Neural crest cell (in vitro differentiated cells): Measurements from ENCODE around the gene WDR27. TPM values are rescaled to one million over a fixed set of nuclear protein-coding genes. Genes with fewer than 3 reads are reported as not detected.

ENCODE experiments used
- DNase-seq: peaks from one replicate; pipeline ENCODE4 v3.0.0; 2021; ENCODE audit warnings: low read depth, mixed read lengths, low spot score
- H3K27ac Mint-ChIP-seq: one replicate; pipeline ENCODE4 v1.8.0; 2021; ENCODE audit warnings: mild to moderate bottlenecking, mixed read lengths; ENCODE audit not compliant: unreplicated experiment
- H3K27me3 Mint-ChIP-seq: 2 replicates; pipeline ENCODE4 v1.8.0; 2021; ENCODE audit warnings: low read depth, mild to moderate bottlenecking, mixed read lengths
- H3K36me3 Mint-ChIP-seq: 2 replicates; pipeline ENCODE4 v1.8.0; 2021; ENCODE audit warnings: low read depth, mild to moderate bottlenecking, mixed read lengths
- H3K4me1 Mint-ChIP-seq: 2 replicates; pipeline ENCODE4 v1.8.0; 2021; ENCODE audit warnings: mixed read lengths
- H3K4me3 Mint-ChIP-seq: one replicate; pipeline ENCODE4 v1.8.0; 2021; ENCODE audit warnings: mild to moderate bottlenecking, mixed read lengths
- H3K9me3 Mint-ChIP-seq: 2 replicates; pipeline ENCODE4 v1.8.0; 2021; ENCODE audit warnings: mixed read lengths
- total RNA-seq: library from RNA; stranded (reverse); gene quantifications from 2 replicates; pipeline ENCODE4 v1.2.1, GENCODE V29; 2021
- TF ChIP-seq, protein P1 (sequence below): fragments of 200-600 bp; sonication (generic); conservative IDR thresholded peaks from 2 replicates; pipeline ENCODE4 v1.5.0; 2021; ENCODE audit warnings: antibody characterized with exemption, mild to moderate bottlenecking

WDR27 gene
- total RNA-seq, 1 donor from 2014 or later, result 103 TPM

GRCh38 chr6:169656546-169657283 lies 45.1 kb downstream of the WDR27 start:
- no peak for DNase-seq
- TF ChIP-seq, protein P1, sequence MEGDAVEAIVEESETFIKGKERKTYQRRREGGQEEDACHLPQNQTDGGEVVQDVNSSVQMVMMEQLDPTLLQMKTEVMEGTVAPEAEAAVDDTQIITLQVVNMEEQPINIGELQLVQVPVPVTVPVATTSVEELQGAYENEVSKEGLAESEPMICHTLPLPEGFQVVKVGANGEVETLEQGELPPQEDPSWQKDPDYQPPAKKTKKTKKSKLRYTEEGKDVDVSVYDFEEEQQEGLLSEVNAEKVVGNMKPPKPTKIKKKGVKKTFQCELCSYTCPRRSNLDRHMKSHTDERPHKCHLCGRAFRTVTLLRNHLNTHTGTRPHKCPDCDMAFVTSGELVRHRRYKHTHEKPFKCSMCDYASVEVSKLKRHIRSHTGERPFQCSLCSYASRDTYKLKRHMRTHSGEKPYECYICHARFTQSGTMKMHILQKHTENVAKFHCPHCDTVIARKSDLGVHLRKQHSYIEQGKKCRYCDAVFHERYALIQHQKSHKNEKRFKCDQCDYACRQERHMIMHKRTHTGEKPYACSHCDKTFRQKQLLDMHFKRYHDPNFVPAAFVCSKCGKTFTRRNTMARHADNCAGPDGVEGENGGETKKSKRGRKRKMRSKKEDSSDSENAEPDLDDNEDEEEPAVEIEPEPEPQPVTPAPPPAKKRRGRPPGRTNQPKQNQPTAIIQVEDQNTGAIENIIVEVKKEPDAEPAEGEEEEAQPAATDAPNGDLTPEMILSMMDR, result no peak
- Mint-ChIP-seq H3K4me1 (peaks cover 32% of the 10 kb centered on the region), H3K27ac (peak overlapping the region; percentile 89), H3K27me3 (no peaks in the 10 kb centered on the region), H3K4me3 (peak overlapping the region; percentile 66), H3K36me3 (peaks cover 30% of the 10 kb centered on the region), H3K9me3 (no peaks in the 10 kb centered on the region)

- Mint-ChIP-seq H3K9me3 (no peaks in the 10 kb centered on the region), H3K27me3 (no peaks in the 10 kb centered on the region), H3K27ac (peak overlapping the region; percentile 92), H3K4me3 (peak overlapping the region; percentile 85), H3K4me1 (peaks cover 32% of the 10 kb centered on the region), H3K36me3 (peaks cover 31% of the 10 kb centered on the region)
- TF ChIP-seq, protein P1, result peak; percentile 30
- DNase-seq, result peak; percentile 41
Measured at GRCh38 chr6:169654598-169655391, 47.0 kb downstream of the WDR27 start.

DNA sequence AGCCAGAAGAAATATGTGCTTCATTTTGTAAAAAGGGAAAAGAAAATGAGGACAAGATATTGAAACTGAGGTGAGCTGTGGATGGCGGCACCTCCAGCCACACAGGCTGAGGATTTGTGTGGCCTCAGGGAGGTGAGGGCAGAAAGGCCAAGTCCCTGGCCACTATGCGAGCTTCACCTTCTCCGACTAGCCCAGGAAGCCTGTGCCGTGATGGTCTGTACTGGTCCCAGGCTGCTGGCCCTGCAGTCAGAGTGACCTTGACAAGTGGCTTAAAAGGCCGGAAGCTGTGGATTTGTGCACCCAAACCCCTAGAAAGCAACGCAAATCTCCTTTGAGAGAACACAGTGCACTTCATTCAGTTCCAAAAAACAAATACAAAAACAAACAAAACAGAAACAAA lies 48.1 kb downstream of the WDR27 start:
- Mint-ChIP-seq H3K4me3 (peak overlapping the region; percentile 85), H3K4me1 (peaks cover 32% of the 10 kb centered on the region), H3K27ac (no peak overlapping the region), H3K27me3 (no peaks in the 10 kb centered on the region), H3K36me3 (peaks cover 24% of the 10 kb centered on the region), H3K9me3 (no peaks in the 10 kb centered on the region)
- DNase-seq, result no peak
- TF ChIP-seq, protein P1, result no peak

GRCh38 chr6:169652896-169653295 lies 48.9 kb downstream of the WDR27 start:
- H3K27me3 Mint-ChIP-seq, result no peaks in the 10 kb centered on the region
- peaks cover 30% of the 10 kb centered on the region for H3K4me1 Mint-ChIP-seq
- peaks cover 23% of the 10 kb centered on the region for H3K36me3 Mint-ChIP-seq
- no peak overlapping the region for H3K4me3 Mint-ChIP-seq
- no peaks in the 10 kb centered on the region for H3K9me3 Mint-ChIP-seq
- TF ChIP-seq, protein P1, result no peak
- DNase-seq, result no peak
- H3K27ac Mint-ChIP-seq, result no peak overlapping the region

DNA sequence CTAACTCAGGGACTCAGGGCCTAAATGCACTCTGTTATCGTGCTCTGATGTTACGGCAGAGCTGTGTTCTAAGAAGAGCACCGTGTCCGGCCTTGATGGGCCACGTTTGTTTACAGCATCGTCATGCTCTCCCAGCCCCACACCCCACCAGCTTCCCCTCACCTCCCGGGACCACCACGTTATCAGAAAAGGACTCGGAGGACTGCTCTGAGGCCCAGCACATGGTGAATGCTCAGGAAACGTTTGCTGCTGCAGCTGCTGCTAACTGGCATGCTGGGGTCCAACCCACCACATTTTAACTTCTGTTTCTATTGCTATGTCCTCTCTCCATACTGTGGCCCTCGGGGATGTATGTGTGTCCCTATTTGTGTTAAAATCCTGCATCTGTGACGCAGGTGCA lies 50.3 kb downstream of the WDR27 start:
- no peak overlapping the region for H3K4me3 Mint-ChIP-seq
- no peak overlapping the region for H3K27ac Mint-ChIP-seq
- no peak for DNase-seq
- H3K27me3 Mint-ChIP-seq, result no peaks in the 10 kb centered on the region
- H3K4me1 Mint-ChIP-seq, result peaks cover 20% of the 10 kb centered on the region
- TF ChIP-seq, protein P1, result no peak
- no peaks in the 10 kb centered on the region for H3K9me3 Mint-ChIP-seq
- H3K36me3 Mint-ChIP-seq, result peaks cover 16% of the 10 kb centered on the region
